HG03095 (cell line): ENCODE data around the gene MRAS.
"Not testable (repeated sequence)": the region's sequence is repeated elsewhere in the genome, so short reads cannot be mapped to it uniquely, and the experiment has no call there.

ENCODE experiments used
- ATAC-seq: cut with Tn5 transposase; IDR thresholded peaks from one replicate; pipeline ENCODE4 v1.9.1; 2021; ENCODE audit warnings: moderate library complexity; ENCODE audit not compliant: unreplicated experiment

The MRAS gene

GRCh38 chr3:138442433-138442832 lies 94.1 kb downstream of the MRAS start:
- ATAC-seq = no peak

GRCh38 chr3:138443091-138443490 lies 94.7 kb downstream of the MRAS start:
- ATAC-seq = no peak

GRCh38 chr3:138443521-138444503 lies 95.4 kb downstream of the MRAS start:
- ATAC-seq = no peak

- no peak for ATAC-seq
Measured at GRCh38 chr3:138445236-138445635, 96.9 kb downstream of the MRAS start.

GRCh38 chr3:138445654-138446053 lies 97.3 kb downstream of the MRAS start:
- no peak for ATAC-seq

- no peak for ATAC-seq
Measured at GRCh38 chr3:138448631-138449030, 100.3 kb downstream of the MRAS start.

- no peak for ATAC-seq
Measured at GRCh38 chr3:138449490-138449889, 101.1 kb downstream of the MRAS start.

GRCh38 chr3:138450181-138450580 lies 101.8 kb downstream of the MRAS start:
- ATAC-seq = no peak

GRCh38 chr3:138450704-138451424 lies 102.5 kb downstream of the MRAS start:
- ATAC-seq = no peak

- no peak for ATAC-seq
Measured at GRCh38 chr3:138451595-138452162, 103.3 kb downstream of the MRAS start.

GRCh38 chr3:138452436-138452835 lies 104.1 kb downstream of the MRAS start:
- ATAC-seq = no peak

GRCh38 chr3:138453940-138454339 lies 105.6 kb downstream of the MRAS start:
- not testable (repeated sequence) for ATAC-seq
